A549 (cell line): Measurements from ENCODE around the gene ADI1. TPM values are rescaled to one million over a fixed set of nuclear protein-coding genes. Genes with fewer than 3 reads are reported as not detected.

Experiments used
- ATAC-seq, 2 experiments: fragments of 200-7000 bp in 1 of 2; fragments of >200 bp in 1 of 2; cut with Nextera tagmentation in 1 of 2; cut with Tn5 transposase in 1 of 2; 3 replicates each; pipeline versions ENCODE4 v1.8.0 to v1.9.1; 2018 to 2020; ENCODE audit warnings: mild to moderate bottlenecking in 1 of 2, moderate library complexity in 1 of 2
- CTCF ChIA-PET: fragments of 300-600 bp; sonication (Branson Sonifier 250); formaldehyde crosslinking; extraction: SDS; loops from one replicate; lab custom pipeline; 2021; ENCODE audit warnings: antibody characterized with exemption, inconsistent platforms; lab: Yijun Ruan, JAX
- POLR2A ChIA-PET: fragments of 350-600 bp; formaldehyde crosslinking; extraction: SDS; loops from one replicate; lab custom pipeline; 2021; ENCODE audit warnings: antibody characterized with exemption, inconsistent platforms; lab: Yijun Ruan, JAX
- DNase-seq, 2 experiments: peaks; one replicate each; pipeline versions ENCODE4 v3.0.0 to v3.0.0-alpha.2; 2011 to 2016; ENCODE audit warnings: low read depth in 1 of 2, low spot score in 1 of 2
- FAIRE-seq: peaks from 2 replicates; lab custom pipeline; 2011; peaks lifted over from hg19 to GRCh38; lab: Jason Lieb, UNC
- H3K27ac ChIP-seq, 2 experiments: fragments of >200 bp; sonication (Bioruptor Twin); formaldehyde crosslinking; 3 replicates each; pipeline ENCODE4 v1.5.1; 2016 to 2017
- H3K4me1 ChIP-seq: fragments of >200 bp; sonication (Bioruptor Twin); formaldehyde crosslinking; 3 replicates; pipeline ENCODE4 v1.6.1; 2016
- H3K4me2 ChIP-seq: fragments of >200 bp; sonication (Bioruptor Twin); formaldehyde crosslinking; 3 replicates; pipeline ENCODE4 v1.6.1; 2016
- H3K4me3 ChIP-seq: fragments of >200 bp; sonication (Bioruptor Twin); formaldehyde crosslinking; 3 replicates; pipeline ENCODE4 v1.5.1; 2016
- H3K9me3 ChIP-seq: fragments of >200 bp; sonication (Bioruptor Twin); formaldehyde crosslinking; 3 replicates; pipeline ENCODE4 v1.6.1; 2016
- BHLHE40 ChIP-seq: IDR thresholded peaks from 2 replicates; pipeline ENCODE4 v1.6.1; 2012; ENCODE audit warnings: low read depth, low read length, inconsistent platforms
- CBX2 ChIP-seq: fragments of 200-600 bp; sonication (generic); IDR thresholded peaks from 2 replicates; pipeline ENCODE4 v1.6.1; 2016; ENCODE audit warnings: low read depth, mild to moderate bottlenecking, borderline replicate concordance
- CEBPB ChIP-seq, 2 experiments: fragments of >200 bp in 1 of 2; sonication (Bioruptor Twin) in 1 of 2; formaldehyde crosslinking in 1 of 2; IDR thresholded peaks; 2 replicates each; pipeline ENCODE4 v1.6.1; 2012 to 2016
- CHD4 ChIP-seq: fragments of 200-600 bp; sonication (generic); IDR thresholded peaks from 2 replicates; pipeline ENCODE4 v1.6.1; 2016; ENCODE audit warnings: antibody characterized with exemption, mild to moderate bottlenecking, borderline replicate concordance
- FOSL2 ChIP-seq, 2 experiments: fragments of 450-650 bp in 1 of 2; fragments of >200 bp in 1 of 2; sonication (Bioruptor Twin) in 1 of 2; formaldehyde crosslinking; IDR thresholded peaks; 2 replicates each; pipeline versions ENCODE4 v1.5.0 to v1.6.1; 2016 to 2020; ENCODE audit warnings: mild to moderate bottlenecking in 1 of 2, moderate library complexity in 1 of 2
- GATA3 ChIP-seq: IDR thresholded peaks from 2 replicates; pipeline ENCODE4 v1.6.1; 2012; ENCODE audit warnings: borderline replicate concordance
- HEYL ChIP-seq: fragments of 250-450 bp; sonication (Bioruptor Pico); IDR thresholded peaks from 2 replicates; pipeline ENCODE4 v1.8.0; 2021; ENCODE audit warnings: mild to moderate bottlenecking, moderate library complexity
- HOXA7 ChIP-seq: fragments of 250-450 bp; sonication (Bioruptor Pico); IDR thresholded peaks from 2 replicates; pipeline ENCODE4 v1.5.0; 2020; ENCODE audit warnings: mild to moderate bottlenecking, moderate library complexity
- HOXB13 ChIP-seq: fragments of 250-450 bp; sonication (Bioruptor Pico); IDR thresholded peaks from 2 replicates; pipeline ENCODE4 v1.5.0; 2020; ENCODE audit warnings: low read depth, mild to moderate bottlenecking, moderate library complexity
- HOXB5 ChIP-seq: fragments of 250-450 bp; sonication (Bioruptor Pico); IDR thresholded peaks from 2 replicates; pipeline ENCODE4 v1.5.0; 2020; ENCODE audit warnings: mild to moderate bottlenecking, moderate library complexity
- JUNB ChIP-seq: fragments of >200 bp; sonication (Bioruptor Twin); formaldehyde crosslinking; IDR thresholded peaks from 2 replicates; pipeline ENCODE4 v1.6.1; 2016
- NPAS2 ChIP-seq: fragments of 250-450 bp; sonication (Bioruptor Pico); IDR thresholded peaks from 2 replicates; pipeline ENCODE4 v1.8.0; 2022; ENCODE audit warnings: mild to moderate bottlenecking, moderate library complexity, borderline replicate concordance
- PHF8 ChIP-seq: fragments of 200-600 bp; sonication (generic); IDR thresholded peaks from 2 replicates; pipeline ENCODE4 v1.6.1; 2016; ENCODE audit warnings: low read depth, mild to moderate bottlenecking, antibody characterized with exemption, moderate library complexity, borderline replicate concordance
- RARB ChIP-seq: fragments of 250-450 bp; sonication (Bioruptor Pico); IDR thresholded peaks from 2 replicates; pipeline ENCODE4 v1.8.0; 2021; ENCODE audit warnings: mild to moderate bottlenecking, moderate library complexity
- REST ChIP-seq: fragments of 200-600 bp; sonication (generic); IDR thresholded peaks from 2 replicates; pipeline ENCODE4 v1.6.1; 2016; ENCODE audit warnings: antibody characterized with exemption, mild to moderate bottlenecking, moderate library complexity
- SMC3 ChIP-seq: fragments of >200 bp; sonication (Bioruptor Twin); formaldehyde crosslinking; IDR thresholded peaks from 3 replicates; pipeline ENCODE4 v1.6.1; 2018; ENCODE audit warnings: inconsistent platforms
- SREBF2 ChIP-seq: fragments of 450-650 bp; IDR thresholded peaks from 2 replicates; pipeline ENCODE4 v1.6.1; 2014; ENCODE audit warnings: mild to moderate bottlenecking, moderate library complexity
- TP53 ChIP-seq: fragments of 250-450 bp; sonication (Bioruptor Pico); IDR thresholded peaks from 2 replicates; pipeline ENCODE4 v1.5.0; 2021; ENCODE audit warnings: mild to moderate bottlenecking, moderate library complexity
- ZNF302 ChIP-seq: fragments of 250-450 bp; sonication (Bioruptor Pico); IDR thresholded peaks from 2 replicates; pipeline ENCODE4 v1.9.0; 2021; ENCODE audit warnings: inconsistent platforms, mild to moderate bottlenecking, moderate library complexity
- ZSCAN20 ChIP-seq: fragments of 250-450 bp; sonication (Bioruptor Pico); IDR thresholded peaks from 2 replicates; pipeline ENCODE4 v1.8.0; 2022; ENCODE audit warnings: mild to moderate bottlenecking, moderate library complexity
- WGBS: methylation state at CpG from one replicate; pipeline ENCODE4 v1.1.6; 2017; ENCODE audit errors: missing lambda C conversion rate; 5-methylcytosine and 5-hydroxymethylcytosine counted together
- polyA plus RNA-seq, 4 experiments: library from polyadenylated mRNA; depleted of rRNA in 3 of 4; stranded (reverse); fragments of >200 nt; fragmentation: RNase III in 1 of 4; extraction: RNeasy Plus Mini Kit Qiagen cat#74134 plus additional on column Dnase treatment in 1 of 4; gene quantifications; 2 replicates in 3 of 4; 3 replicates in 1 of 4; pipeline ENCODE4 v1.2.3, GENCODE V29; 2011 to 2017
- TF ChIP-seq, protein P1 (sequence below): fragments of >200 bp; sonication (Bioruptor Twin); formaldehyde crosslinking; IDR thresholded peaks from 3 replicates; pipeline ENCODE4 v1.6.1; 2016

The ADI1 gene
- polyA plus RNA-seq, 2 of the 4 experiments (the other 2 are of a cell fraction) = 47.9 to 84.6 TPM

- DNase-seq = no peak
- H3K4me2 ChIP-seq = no peak overlapping the region
- CTCF ChIA-PET = interaction anchor here (1.8 kb wide), 1 partner anchor 66 kb away, joined by 4 read pairs; no protein-coding TSS in a partner anchor
- 88% methylated on average over 25 of the region's 27 CpGs for WGBS
- H3K9me3 ChIP-seq = no peaks in the 10 kb centered on the region
- FAIRE-seq = no peak
- no peaks in the 10 kb centered on the region for H3K4me1 ChIP-seq
- no peak overlapping the region for H3K27ac ChIP-seq
- TF ChIP-seq FOSL2 (IDR thresholded peaks at IDR 0.05) (no peak), FOSL2 (CRISPR knock-in tag; IDR thresholded peaks at IDR 0.05) (no peak), SMC3 (no peak), HOXA7 (CRISPR knock-in tag) (no peak), CEBPB (IDR thresholded peaks at IDR 0.05) (no peak), JUNB (no peak), HEYL (no peak), REST (no peak)
- POLR2A ChIA-PET = no interaction called here
- H3K4me3 ChIP-seq = no peak overlapping the region
- ATAC-seq = no peak
These were observed 30.2 kb downstream of the ADI1 start for GRCh38 chr2:3488855-3489763.

DNA sequence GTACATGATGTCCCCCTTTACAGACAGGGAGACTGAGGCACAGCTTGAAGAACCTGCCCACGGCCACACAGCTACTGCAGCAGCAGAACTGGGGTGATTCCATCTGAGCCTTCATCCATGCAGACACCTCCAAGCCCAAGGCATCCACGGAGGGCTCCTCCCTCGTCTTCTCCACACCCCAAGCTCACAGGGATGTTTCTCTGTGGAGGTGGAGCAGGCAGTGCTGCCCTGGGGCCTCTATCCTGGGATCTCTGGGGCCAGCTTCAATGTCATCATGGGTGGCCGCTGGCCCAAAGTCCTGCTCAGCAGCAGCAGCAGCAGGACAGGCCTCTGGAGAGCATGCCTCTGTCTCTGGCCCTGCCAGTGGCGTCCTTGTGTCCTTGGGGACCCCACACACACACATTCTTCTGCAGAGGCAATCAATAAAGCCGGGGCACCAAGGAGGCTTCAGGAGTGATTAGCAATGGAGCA is 31.2 kb downstream of the ADI1 start:
- CTCF ChIA-PET = interaction anchor here (1.8 kb wide), 1 partner anchor 65 kb away, joined by 4 read pairs; no protein-coding TSS in a partner anchor
- H3K4me1 ChIP-seq = no peaks in the 10 kb centered on the region
- TF ChIP-seq GATA3 (no peak), ZNF302 (CRISPR knock-in tag) (no peak), REST (no peak), HOXB13 (CRISPR knock-in tag) (no peak), CEBPB (IDR thresholded peaks at IDR 0.05) (no peak), RARB (CRISPR knock-in tag) (no peak), CBX2 (no peak), FOSL2 (IDR thresholded peaks at IDR 0.05) (no peak), FOSL2 (CRISPR knock-in tag; IDR thresholded peaks at IDR 0.05) (no peak), TP53 (no peak), NPAS2 (no peak), ZSCAN20 (CRISPR knock-in tag) (no peak), HOXB5 (CRISPR knock-in tag) (no peak), SREBF2 (no peak), PHF8 (no peak), BHLHE40 (no peak), CHD4 (no peak)
- TF ChIP-seq, protein P1, sequence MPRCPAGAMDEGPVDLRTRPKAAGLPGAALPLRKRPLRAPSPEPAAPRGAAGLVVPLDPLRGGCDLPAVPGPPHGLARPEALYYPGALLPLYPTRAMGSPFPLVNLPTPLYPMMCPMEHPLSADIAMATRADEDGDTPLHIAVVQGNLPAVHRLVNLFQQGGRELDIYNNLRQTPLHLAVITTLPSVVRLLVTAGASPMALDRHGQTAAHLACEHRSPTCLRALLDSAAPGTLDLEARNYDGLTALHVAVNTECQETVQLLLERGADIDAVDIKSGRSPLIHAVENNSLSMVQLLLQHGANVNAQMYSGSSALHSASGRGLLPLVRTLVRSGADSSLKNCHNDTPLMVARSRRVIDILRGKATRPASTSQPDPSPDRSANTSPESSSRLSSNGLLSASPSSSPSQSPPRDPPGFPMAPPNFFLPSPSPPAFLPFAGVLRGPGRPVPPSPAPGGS = no peak
- TF ChIP-seq, all 56 proteins: peak for 0
- Histone ChIP-seq H3K4me2 (no peak overlapping the region), H3K27ac (no peak overlapping the region), H3K4me3 (no peak overlapping the region), H3K9me3 (no peaks in the 10 kb centered on the region)
- ATAC-seq (no peak), DNase-seq (no peak), FAIRE-seq (no peak)
- 61% methylated on average over 2 of the region's 6 CpGs for WGBS
- POLR2A ChIA-PET = no interaction called here
